22Rv1 (cell line): ENCODE data around the gene RETN.

Source experiments
- H3K27ac ChIP-seq: fragments of 450-650 bp; 2 replicates; pipeline ENCODE4 v1.5.1; 2017
- ZFX ChIP-seq: fragments of 450-650 bp; IDR thresholded peaks from 2 replicates; pipeline ENCODE4 v1.6.1; 2017; ENCODE audit warnings: antibody characterized with exemption, borderline replicate concordance
- TF ChIP-seq, protein P1 (sequence below): fragments of 450-650 bp; IDR thresholded peaks from 2 replicates; pipeline ENCODE4 v1.5.1; 2017; ENCODE audit warnings: mild to moderate bottlenecking

The RETN gene

DNA sequence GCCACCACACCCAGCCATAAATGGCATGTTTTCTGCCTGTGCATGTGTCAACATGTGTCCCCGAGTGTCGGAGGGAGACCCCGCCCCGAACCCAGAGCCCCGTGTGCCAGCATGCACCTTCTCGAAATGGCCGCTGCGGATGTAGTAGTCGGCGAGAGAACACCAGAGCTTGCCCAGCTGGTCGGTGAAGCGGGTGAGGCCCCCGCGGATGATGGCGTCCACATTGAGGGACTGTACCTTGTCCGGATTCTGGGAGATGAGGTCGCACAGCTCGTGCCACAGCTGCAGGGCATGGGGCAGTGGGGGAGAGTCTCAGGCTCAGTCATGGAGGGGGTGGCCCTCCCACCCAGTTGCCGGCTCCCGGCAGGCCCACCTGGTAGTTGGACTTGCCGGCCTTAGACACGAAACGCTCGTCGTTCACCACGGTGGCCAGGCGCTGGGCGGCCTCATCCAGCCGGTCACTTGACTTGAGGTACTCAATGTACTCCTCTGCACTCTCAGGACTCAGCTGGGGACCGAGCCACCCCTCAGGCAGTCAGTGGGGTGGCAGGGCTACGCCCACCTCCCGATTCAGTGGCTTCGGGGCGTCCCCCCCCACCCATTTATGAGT lies 43.0 kb upstream of the RETN start:
- no peak overlapping the region for H3K27ac ChIP-seq
- no peak for TF ChIP-seq ZFX
- TF ChIP-seq, protein P1, sequence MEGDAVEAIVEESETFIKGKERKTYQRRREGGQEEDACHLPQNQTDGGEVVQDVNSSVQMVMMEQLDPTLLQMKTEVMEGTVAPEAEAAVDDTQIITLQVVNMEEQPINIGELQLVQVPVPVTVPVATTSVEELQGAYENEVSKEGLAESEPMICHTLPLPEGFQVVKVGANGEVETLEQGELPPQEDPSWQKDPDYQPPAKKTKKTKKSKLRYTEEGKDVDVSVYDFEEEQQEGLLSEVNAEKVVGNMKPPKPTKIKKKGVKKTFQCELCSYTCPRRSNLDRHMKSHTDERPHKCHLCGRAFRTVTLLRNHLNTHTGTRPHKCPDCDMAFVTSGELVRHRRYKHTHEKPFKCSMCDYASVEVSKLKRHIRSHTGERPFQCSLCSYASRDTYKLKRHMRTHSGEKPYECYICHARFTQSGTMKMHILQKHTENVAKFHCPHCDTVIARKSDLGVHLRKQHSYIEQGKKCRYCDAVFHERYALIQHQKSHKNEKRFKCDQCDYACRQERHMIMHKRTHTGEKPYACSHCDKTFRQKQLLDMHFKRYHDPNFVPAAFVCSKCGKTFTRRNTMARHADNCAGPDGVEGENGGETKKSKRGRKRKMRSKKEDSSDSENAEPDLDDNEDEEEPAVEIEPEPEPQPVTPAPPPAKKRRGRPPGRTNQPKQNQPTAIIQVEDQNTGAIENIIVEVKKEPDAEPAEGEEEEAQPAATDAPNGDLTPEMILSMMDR: no peak

DNA sequence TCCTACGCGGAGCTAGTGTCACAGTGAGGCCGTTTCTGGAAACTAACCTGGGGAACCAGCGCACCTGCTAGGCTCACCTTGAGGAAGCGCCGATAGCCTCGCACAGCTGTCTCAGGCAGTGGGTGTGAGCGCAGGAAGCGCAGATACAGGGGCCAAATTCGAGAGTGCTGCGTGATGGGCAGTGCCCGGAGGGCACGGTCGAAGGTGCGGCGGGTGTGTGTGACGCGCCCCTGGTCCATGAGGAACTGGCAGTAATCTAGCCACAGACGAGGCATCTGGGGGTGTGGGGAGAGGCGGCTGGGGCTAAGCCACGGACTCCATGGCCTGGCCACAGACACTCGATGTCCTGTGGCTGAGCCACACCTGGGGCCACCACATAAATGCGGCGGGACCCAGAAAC lies 41.7 kb upstream of the RETN start:
- no peak for TF ChIP-seq ZFX

DNA sequence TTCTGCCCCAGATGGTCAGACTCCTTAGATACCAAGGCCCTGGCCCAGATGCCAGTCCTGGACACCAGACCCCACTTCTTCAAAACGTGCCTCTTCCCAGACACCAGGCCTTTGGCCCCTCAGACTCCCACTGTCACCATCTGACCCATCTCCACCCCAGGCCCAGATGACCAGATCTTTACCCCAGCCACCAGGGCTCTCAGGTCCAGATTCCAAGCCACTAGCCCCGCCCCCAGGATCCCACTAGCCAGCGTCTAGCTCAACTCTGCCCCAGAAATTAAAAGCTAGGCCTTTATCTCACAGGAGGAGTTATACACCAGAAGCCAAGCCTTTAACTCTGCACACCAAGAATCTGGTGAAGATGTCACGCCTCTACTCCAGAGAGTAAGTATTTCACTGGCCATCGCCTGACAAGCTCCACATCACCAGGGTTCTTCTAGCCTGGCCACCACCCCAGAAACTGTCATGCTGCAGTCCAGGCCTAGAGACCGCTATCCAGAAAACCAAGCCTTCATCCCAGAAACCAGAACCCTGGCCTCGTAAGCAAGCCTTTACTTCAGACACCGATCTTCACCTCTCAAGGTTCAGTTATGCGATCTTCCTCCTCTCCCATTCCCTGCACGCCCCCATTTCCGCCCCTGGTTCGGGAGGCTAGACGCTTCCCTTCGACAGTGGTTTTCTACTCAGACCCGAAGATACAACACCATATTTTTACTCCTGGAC lies 40.1 kb upstream of the RETN start:
- H3K27ac ChIP-seq: peak overlapping the region; percentile 55
- TF ChIP-seq, protein P1: no peak
- TF ChIP-seq ZFX: no peak

More for the DNA sequence above, 41.7 kb upstream of the RETN start:
- H3K27ac ChIP-seq: no peak overlapping the region

DNA sequence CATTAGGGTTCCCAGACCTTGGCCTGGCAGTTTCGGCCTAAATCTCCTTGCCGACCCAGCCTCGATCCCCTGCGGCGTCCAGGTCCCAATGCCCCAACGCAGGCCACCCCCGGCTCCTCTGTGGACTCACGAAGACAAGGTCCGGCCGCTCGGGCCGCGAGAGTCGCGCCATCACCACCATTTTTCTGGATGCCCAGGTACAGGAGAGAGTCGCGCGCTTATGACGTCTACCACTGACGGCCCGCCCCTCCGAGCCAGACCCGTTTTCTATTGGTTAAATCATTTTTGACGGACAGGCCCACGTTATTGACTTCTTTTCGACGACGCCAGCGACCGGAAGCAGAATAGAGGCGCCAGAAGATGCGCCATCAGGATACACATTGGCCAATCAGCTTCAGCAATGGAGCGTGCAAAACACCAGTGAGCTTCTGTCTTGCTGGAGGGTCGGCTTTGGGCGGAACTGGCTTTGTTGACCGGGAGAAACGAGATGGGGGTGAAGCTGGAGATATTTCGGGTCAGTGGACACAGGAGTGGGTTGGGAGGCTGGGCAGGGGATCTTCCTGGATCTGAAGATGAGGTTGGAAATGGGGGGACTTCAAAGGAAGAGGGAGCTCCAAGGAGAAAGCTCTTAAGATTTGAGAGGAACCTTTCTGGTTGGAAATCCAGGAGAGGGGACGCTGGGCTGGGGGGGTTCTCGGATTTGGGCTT lies 39.3 kb upstream of the RETN start, which contains the start of the genes PET100 and XAB2:
Gene PET100 (plus strand): TSS at position 447 of the 708 bp plus-strand sequence. CDS start 41 bp downstream, at position 488.
Gene XAB2 (minus strand): TSS at position 199 of the 708 bp plus-strand sequence. CDS start 18 bp downstream, at position 181.
- TF ChIP-seq ZFX: no peak
- TF ChIP-seq, protein P1: no peak

DNA sequence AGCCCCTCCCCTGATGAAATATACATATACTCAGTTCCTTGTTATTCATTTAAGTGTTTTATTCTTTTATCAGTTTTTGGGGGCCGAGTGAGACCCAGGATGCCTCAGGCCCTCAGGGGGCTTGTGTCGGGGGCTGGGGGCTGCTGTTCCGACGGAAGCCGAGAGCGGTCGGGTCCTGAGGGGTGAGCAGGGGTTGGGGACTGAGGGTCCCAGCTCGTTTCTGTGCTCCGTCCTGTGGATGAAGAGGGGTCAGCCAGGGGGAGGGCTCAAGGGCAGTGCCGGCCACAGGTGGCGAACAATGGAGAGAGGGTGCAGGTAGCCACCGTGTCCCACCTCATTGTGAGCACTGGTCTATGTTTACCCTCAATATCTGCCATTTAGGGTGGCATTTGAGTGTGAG lies 37.3 kb upstream of the RETN start:
- no peak overlapping the region for H3K27ac ChIP-seq

More for the DNA sequence above, 39.3 kb upstream of the RETN start, which contains the start of the genes PET100 and XAB2:
- H3K27ac ChIP-seq: peak within 1 kb of the TSS; percentile 55

DNA sequence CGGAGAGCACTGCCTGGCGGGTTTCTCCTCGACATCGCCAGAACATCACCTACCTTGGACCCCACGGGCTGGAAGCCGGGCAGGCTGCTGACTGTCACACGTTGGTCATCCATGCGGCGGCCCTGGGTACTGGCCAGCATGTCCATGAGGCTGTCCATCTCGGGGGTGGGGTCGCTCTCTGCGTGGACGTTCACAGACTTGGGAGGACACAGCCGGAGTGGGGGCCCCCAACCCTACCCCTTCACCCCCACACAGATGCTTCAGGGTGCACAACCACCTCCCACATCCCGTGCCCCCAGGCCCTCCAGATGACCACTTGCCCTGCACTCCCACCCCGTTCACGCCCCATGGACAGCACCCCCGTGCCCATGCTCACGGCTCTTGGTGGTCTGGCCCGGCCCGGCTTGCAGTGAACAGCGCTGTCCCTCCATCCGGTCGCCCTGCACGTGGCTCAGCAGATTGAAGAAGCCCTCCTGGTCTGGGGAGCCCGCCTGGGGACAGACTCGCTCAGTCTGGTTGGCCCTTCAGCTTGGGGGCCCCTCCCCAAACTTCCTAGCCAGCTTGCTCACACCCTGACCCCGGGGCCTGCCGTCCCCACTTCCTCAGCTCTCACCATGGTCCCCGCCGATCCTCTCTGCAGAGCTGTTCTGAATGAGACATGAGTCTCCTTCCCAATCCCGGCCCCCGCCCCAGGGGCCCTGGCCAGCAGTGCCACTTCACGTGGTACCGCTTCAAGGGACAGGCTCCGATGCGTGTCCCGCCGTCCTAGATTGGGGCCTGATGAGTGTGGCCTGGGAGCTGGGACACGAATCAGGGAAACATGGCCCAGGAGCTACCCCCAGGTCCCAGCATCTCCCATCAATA lies 36.3 kb upstream of the RETN start:
- no peak for TF ChIP-seq ZFX
- TF ChIP-seq, protein P1: no peak

More for the DNA sequence above, 37.3 kb upstream of the RETN start:
- TF ChIP-seq, protein P1: no peak
- TF ChIP-seq ZFX: no peak

DNA sequence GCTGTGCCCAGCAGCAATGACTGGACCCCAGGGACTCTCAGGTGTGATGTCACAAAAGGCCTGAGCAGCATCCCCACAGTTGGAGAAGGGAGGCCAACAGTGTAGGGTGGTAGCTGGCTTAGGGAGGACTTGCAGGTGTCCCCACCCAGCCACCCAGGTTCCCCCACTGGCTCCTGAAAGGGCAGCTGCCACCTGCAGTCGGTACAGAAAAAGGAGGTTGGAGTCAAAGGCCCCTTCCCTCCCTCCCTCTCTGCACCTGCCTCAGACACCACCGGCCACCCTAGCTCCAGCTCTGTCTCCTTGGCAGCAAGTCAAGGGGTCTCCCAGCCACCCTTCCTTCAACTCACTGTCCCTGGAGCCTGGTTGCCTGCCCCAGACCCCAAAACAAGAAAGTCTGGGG lies 35.2 kb upstream of the RETN start, which contains the start of gene PCP2:
Gene PCP2 (minus strand): TSS at position 22 of the 400 bp plus-strand sequence. CDS start 262 bp downstream, outside the sequence.
- no peak within 1 kb of the TSS for H3K27ac ChIP-seq
- TF ChIP-seq, protein P1: no peak
- no peak for TF ChIP-seq ZFX

More for the DNA sequence above, 36.3 kb upstream of the RETN start:
- no peak overlapping the region for H3K27ac ChIP-seq
